Duodenal mucosa (tissue), 2 donors: Measurements from ENCODE around the gene NLRX1.
"Not testable (repeated sequence)": the region's sequence is repeated elsewhere in the genome, so short reads cannot be mapped to it uniquely, and the experiment has no call there.

Experiments
- H3K27ac ChIP-seq: one replicate; pipeline ENCODE4 v1.7.0; 2013; ENCODE audit warnings: low read depth, low read length
- H3K27me3 ChIP-seq, 2 donors: one replicate each; pipeline ENCODE4 v1.7.0; 2013; ENCODE audit warnings: low read length in 2 of 2, control low read depth in 1 of 2; ENCODE audit not compliant: insufficient read depth in 2 of 2, control insufficient read depth in 1 of 2
- H3K36me3 ChIP-seq, 2 donors: one replicate each; pipeline ENCODE4 v1.7.0; 2013; ENCODE audit warnings: low read length in 2 of 2, control low read depth in 1 of 2; ENCODE audit not compliant: insufficient read depth in 2 of 2, control insufficient read depth in 1 of 2
- H3K4me1 ChIP-seq, 2 donors: one replicate each; pipeline ENCODE4 v1.7.0; 2013; ENCODE audit warnings: low read length in 2 of 2, control low read depth in 1 of 2; ENCODE audit not compliant: insufficient read depth in 2 of 2, control insufficient read depth in 1 of 2
- H3K4me3 ChIP-seq, 2 donors: one replicate each; pipeline ENCODE4 v1.7.0; 2013; ENCODE audit warnings: low read length in 2 of 2, low read depth in 1 of 2
- H3K9ac ChIP-seq, 2 donors: one replicate each; pipeline ENCODE4 v1.7.0; 2013; ENCODE audit warnings: low read length in 2 of 2, low read depth in 1 of 2
- H3K9me3 ChIP-seq, 2 donors: one replicate each; pipeline ENCODE4 v1.7.0; 2013; ENCODE audit warnings: low read length in 2 of 2, control low read depth in 1 of 2; ENCODE audit not compliant: control insufficient read depth in 1 of 2

NLRX1 gene

GRCh38 chr11:119167077-119167458 lies 1.5 kb upstream of the NLRX1 start:
- H3K27ac ChIP-seq, H3K36me3 ChIP-seq, H3K4me1 ChIP-seq, H3K27me3 ChIP-seq, H3K9me3 ChIP-seq, H3K9ac ChIP-seq, H3K4me3 ChIP-seq: not testable (repeated sequence)

- peaks cover 0 to 10% of the 10 kb centered on the region in 2 donors for H3K4me1 ChIP-seq
- no peaks in the 10 kb centered on the region for H3K27me3 ChIP-seq
- H3K9ac ChIP-seq = no peak overlapping the region
- no peak overlapping the region for H3K4me3 ChIP-seq
- H3K9me3 ChIP-seq = no peaks in the 10 kb centered on the region
- no peaks in the 10 kb centered on the region for H3K36me3 ChIP-seq
- H3K27ac ChIP-seq = no peak overlapping the region
These were observed 592 bp upstream of the NLRX1 start for GRCh38 chr11:119167933-119168332.

- Histone ChIP-seq H3K4me3 (peak overlapping the region; percentile 88 to 90), H3K9me3 (no peaks in the 10 kb centered on the region), H3K36me3 (peaks cover 0 to 4% of the 10 kb centered on the region in 2 donors), H3K9ac (peak overlapping the region; percentile 78 to 90), H3K27me3 (no peaks in the 10 kb centered on the region), H3K27ac (peak overlapping the region; percentile 87), H3K4me1 (peaks cover 0 to 10% of the 10 kb centered on the region in 2 donors)
These were observed 776 bp downstream of the NLRX1 start for GRCh38 chr11:119169282-119169719.

GRCh38 chr11:119172513-119172912 lies 4.0 kb downstream of the NLRX1 start:
- peaks cover 7 to 15% of the 10 kb centered on the region in 2 donors for H3K36me3 ChIP-seq
- H3K9me3 ChIP-seq = no peaks in the 10 kb centered on the region

GRCh38 chr11:119173453-119173852 lies 4.9 kb downstream of the NLRX1 start:
- Histone ChIP-seq H3K27ac (no peak overlapping the region), H3K9ac (no peak overlapping the region), H3K9me3 (no peaks in the 10 kb centered on the region), H3K4me1 (peaks cover 0 to 5% of the 10 kb centered on the region in 2 donors), H3K4me3 (no peak overlapping the region), H3K27me3 (no peaks in the 10 kb centered on the region), H3K36me3 (peaks cover 7 to 20% of the 10 kb centered on the region in 2 donors)

More at GRCh38 chr11:119172513-119172912, 4.0 kb downstream of the NLRX1 start:
- Histone ChIP-seq H3K9ac (no peak overlapping the region), H3K4me3 (no peak overlapping the region), H3K4me1 (peaks cover 0 to 10% of the 10 kb centered on the region in 2 donors), H3K27ac (no peak overlapping the region), H3K27me3 (no peaks in the 10 kb centered on the region)

- Histone ChIP-seq H3K9me3 (no peaks in the 10 kb centered on the region), H3K27me3 (no peaks in the 10 kb centered on the region), H3K27ac (no peak overlapping the region), H3K4me1 (no peaks in the 10 kb centered on the region), H3K4me3 (no peak overlapping the region), H3K36me3 (peaks cover 7 to 27% of the 10 kb centered on the region in 2 donors), H3K9ac (no peak overlapping the region)
These were observed 7.1 kb downstream of the NLRX1 start for GRCh38 chr11:119175493-119176077.

DNA sequence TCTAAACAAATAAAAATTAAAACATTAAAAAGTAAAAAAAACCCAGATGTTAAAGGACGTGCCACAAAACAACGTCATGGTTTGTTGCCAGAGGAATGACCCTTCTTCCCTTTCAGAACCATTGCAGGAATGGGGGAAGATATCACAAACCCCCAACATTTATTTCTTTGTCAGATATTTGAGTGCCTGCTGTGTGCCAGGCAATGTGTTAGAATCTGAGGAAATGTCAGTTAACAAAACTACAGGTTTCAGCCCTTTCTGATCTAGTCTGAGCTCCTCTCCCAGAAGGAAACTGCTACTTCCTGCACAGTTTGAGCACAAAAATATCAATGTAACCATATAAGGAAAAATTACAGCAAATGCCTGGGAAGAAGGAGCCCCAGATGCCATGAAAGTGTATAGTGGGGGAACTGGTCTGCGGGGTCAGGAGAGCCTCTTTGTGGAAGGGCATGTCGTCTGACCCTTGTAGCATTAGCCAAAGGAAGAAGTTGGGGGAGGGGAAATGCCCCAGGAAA lies 9.7 kb downstream of the NLRX1 start:
- H3K4me1 ChIP-seq = peaks cover 5 to 7% of the 10 kb centered on the region in 2 donors
- peaks cover 7 to 27% of the 10 kb centered on the region in 2 donors for H3K36me3 ChIP-seq
- no peaks in the 10 kb centered on the region for H3K27me3 ChIP-seq

DNA sequence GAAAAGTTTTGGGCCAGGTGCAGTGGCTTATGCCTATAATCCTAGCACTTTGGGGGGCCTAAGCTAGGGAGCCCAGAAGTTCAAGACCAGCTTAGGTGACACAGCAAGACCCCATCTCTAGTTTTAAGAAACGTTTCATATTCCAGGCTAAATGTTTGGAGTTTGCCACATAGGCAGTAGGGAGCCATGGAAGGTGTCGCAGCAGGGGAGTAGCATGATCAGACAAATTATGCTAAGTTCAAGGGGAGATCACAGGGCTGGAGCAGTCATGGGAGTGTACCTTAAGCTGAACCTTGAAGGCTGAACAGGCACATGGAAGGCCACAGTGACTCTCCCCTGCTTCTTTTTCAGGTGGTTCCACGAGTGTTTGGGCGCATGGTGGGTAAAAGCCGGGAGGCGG lies 10.8 kb downstream of the NLRX1 start:
- Histone ChIP-seq H3K9ac (no peak overlapping the region), H3K4me3 (no peak overlapping the region), H3K27ac (no peak overlapping the region), H3K4me1 (peaks cover 10% of the 10 kb centered on the region in 2 donors), H3K36me3 (peaks cover 10 to 27% of the 10 kb centered on the region in 2 donors), H3K27me3 (no peaks in the 10 kb centered on the region), H3K9me3 (no peaks in the 10 kb centered on the region)

More for the DNA sequence above, 9.7 kb downstream of the NLRX1 start:
- H3K9ac ChIP-seq = no peak overlapping the region
- no peak overlapping the region for H3K4me3 ChIP-seq
- H3K9me3 ChIP-seq = no peaks in the 10 kb centered on the region
- H3K27ac ChIP-seq = no peak overlapping the region

GRCh38 chr11:119179983-119180382 lies 11.5 kb downstream of the NLRX1 start:
- Histone ChIP-seq H3K9me3 (no peaks in the 10 kb centered on the region), H3K27me3 (no peaks in the 10 kb centered on the region), H3K36me3 (peaks cover 6 to 20% of the 10 kb centered on the region in 2 donors), H3K9ac (no peak overlapping the region), H3K4me1 (peaks cover 10% of the 10 kb centered on the region in 2 donors), H3K4me3 (no peak overlapping the region), H3K27ac (no peak overlapping the region)

- peaks cover 3 to 16% of the 10 kb centered on the region in 2 donors for H3K36me3 ChIP-seq
These were observed 12.5 kb downstream of the NLRX1 start for GRCh38 chr11:119180729-119181676.

More at GRCh38 chr11:119180729-119181676, 12.5 kb downstream of the NLRX1 start:
- Histone ChIP-seq H3K9me3 (no peaks in the 10 kb centered on the region), H3K4me1 (peaks cover 10% of the 10 kb centered on the region in 2 donors), H3K9ac (no peak overlapping the region), H3K4me3 (no peak overlapping the region), H3K27ac (no peak overlapping the region), H3K27me3 (no peaks in the 10 kb centered on the region)
